ENCODE results near the gene MCC.

GRCh38 chr5:113343343-113343742 lies 144.9 kb downstream of the MCC start:
- TF ChIP-seq CTCF (IDR thresholded peaks at IDR 0.05), result no peak
- no peak for TF ChIP-seq POLR2A (IDR thresholded peaks at IDR 0.05; ENCODE audit: low read depth)
